Stomach (tissue), 9 donors: Measurements from ENCODE around the gene KCNJ12. TPM values are rescaled to one million over a fixed set of nuclear protein-coding genes. Genes with fewer than 3 reads are reported as not detected.

Source experiments
- DNase-seq, 2 donors: peaks; one replicate each; pipeline versions ENCODE4 v3.0.0 to v3.0.0-alpha.2; 2013 to 2019
- H3K27ac ChIP-seq, 5 donors: fragments of 200-600 bp in 4 of 5; sonication (generic) in 4 of 5; one replicate each; pipeline ENCODE4 v1.5.1; 2013 to 2019; ENCODE audit warnings: mild to moderate bottlenecking in 1 of 5, moderate library complexity in 1 of 5
- H3K27me3 ChIP-seq, 3 donors: fragments of 200-600 bp; sonication (generic); one replicate each; pipeline ENCODE4 v1.5.1; 2017 to 2019; ENCODE audit warnings: mixed run types in 1 of 3
- H3K36me3 ChIP-seq, 4 donors: fragments of 200-600 bp; sonication (generic); 1 replicate in 3 of 4; 2 replicates in 1 of 4; pipeline ENCODE4 v1.5.1; 2016 to 2019
- H3K4me1 ChIP-seq, 4 donors: fragments of 200-600 bp; sonication (generic); one replicate each; pipeline ENCODE4 v1.5.1; 2016 to 2019
- H3K4me3 ChIP-seq, 4 donors: fragments of 200-600 bp; sonication (generic) in 3 of 4; one replicate each; pipeline ENCODE4 v1.5.1; 2016 to 2019; ENCODE audit warnings: mild to moderate bottlenecking in 1 of 4
- H3K9me3 ChIP-seq, 4 donors: fragments of 200-600 bp; sonication (generic); one replicate each; pipeline ENCODE4 v1.5.1; 2016 to 2019
- EP300 ChIP-seq: sonication (generic); formaldehyde crosslinking; IDR thresholded peaks from one replicate; pipeline ENCODE4 v1.6.1; 2017; ENCODE audit warnings: antibody characterized with exemption
- POLR2A ChIP-seq, 4 donors: fragments of 450-650 bp; IDR thresholded peaks; one replicate each; pipeline ENCODE4 v1.6.1; 2016; ENCODE audit warnings: antibody characterized with exemption in 4 of 4, control low read depth in 2 of 4, mild to moderate bottlenecking in 1 of 4, moderate library complexity in 1 of 4
- POLR2AphosphoS5 ChIP-seq, 3 donors: sonication (generic); formaldehyde crosslinking; IDR thresholded peaks; one replicate each; pipeline ENCODE4 v1.6.1; 2016; ENCODE audit warnings: antibody characterized with exemption in 3 of 3
- WGBS, 5 donors: extraction: QIAGEN DNeasy Blood & Tissue Kit in 3 of 5; methylation state at CpG; one replicate each; pipeline versions ENCODE4 v1.1.5 to v1.1.7; 2013 to 2018; 5-methylcytosine and 5-hydroxymethylcytosine counted together
- intact Hi-C: fragments of 100-400 bp; cut with DNase I; formaldehyde crosslinking; loops from one replicate; pipeline ENCODE4 v1.15.1; 2023; ENCODE audit warnings: low total_unique reads
- polyA plus RNA-seq, 3 donors: library from polyadenylated mRNA; stranded (reverse); fragments of 200-250 nt; gene quantifications; one replicate each; pipeline ENCODE4 v1.2.3, GENCODE V29; 2013
- total RNA-seq, 5 donors: library from RNA; depleted of rRNA; stranded (reverse); fragments of >200 nt; gene quantifications; one replicate each; pipeline versions ENCODE4 v1.1.0 to v1.2.3, GENCODE V29; 2014 to 2016
- TF ChIP-seq, protein P1 (sequence below), 7 experiments: fragments of 450-650 bp in 4 of 7; fragments of 200-600 bp in 3 of 7; sonication (generic) in 3 of 7; IDR thresholded peaks; one replicate each; pipeline ENCODE4 v1.5.1; 2016 to 2019; ENCODE audit warnings: antibody characterized with exemption in 7 of 7, control low read depth in 2 of 7, mild to moderate bottlenecking in 1 of 7
- donor health status: healthy with polysubstance abuse.
- donor health status: Bipolar disorder and iron deficiency.
- donor health status: healthy.

Gene KCNJ12
- total and polyA plus RNA-seq, 8 donors: under 0.01 to 10.5 (median 1.8) TPM; not detected in 1

DNA sequence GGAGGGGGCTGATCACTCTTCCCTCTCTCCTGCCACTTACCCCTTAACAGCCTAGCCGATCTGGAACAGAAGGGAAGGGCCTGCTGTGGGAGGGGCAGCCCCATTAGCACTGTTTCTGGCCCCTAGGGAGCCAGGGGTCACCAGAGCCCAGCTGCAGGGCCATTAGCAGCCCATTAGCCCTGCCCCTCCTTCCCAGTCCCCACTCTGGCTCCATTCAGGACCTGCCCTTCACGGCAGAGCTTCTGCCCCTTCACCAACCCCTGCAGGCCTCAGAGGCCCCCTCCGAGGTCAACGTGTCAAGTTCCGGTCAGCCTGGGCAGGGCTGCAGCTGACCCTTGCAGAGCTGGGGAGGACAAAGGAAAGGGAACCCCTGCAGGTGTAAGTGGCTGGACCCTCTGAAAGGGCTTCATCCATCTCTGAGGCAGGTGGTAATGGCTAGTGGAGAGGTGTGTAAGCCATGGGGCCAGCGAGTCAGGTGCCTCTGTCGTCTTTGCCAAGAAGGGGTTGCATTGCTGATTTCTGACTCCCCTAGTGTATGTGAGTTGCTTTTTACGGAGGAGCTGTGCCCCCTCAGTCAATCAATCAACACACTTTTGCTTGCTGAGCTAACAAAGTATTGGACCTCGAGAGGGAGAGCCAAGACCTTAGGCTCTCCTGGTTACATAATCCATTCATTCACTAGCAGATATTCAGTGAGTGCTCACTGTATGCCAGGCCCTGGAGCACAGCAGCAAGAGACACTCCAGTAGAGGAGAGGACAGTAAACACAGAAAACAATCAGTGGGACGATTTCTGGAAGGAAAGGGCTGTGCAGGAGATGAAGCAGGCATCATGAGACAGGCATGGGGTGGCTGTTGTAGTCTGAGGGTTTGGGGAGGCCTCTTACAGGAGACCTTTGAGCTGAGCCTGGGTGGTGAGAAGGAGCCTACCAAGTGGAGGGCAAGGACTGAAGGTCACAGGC is 18.2 kb upstream of the KCNJ12 start:
- WGBS, 5 donors: 52 to 69% (median 60%) methylated on average over 9 to 10 of the region's 10 CpGs
- intact Hi-C loops: no loop called here
- Histone ChIP-seq H3K36me3 (no peaks in the 10 kb centered on the region), H3K9me3 (no peaks in the 10 kb centered on the region), H3K27me3 (no peaks in the 10 kb centered on the region), H3K4me1 (peaks cover 10 to 17% (median 16%) of the 10 kb centered on the region in 4 donors), H3K4me3 (no peak overlapping the region), H3K27ac (peak overlapping the region in 1 of 5 donors; percentile 59)
- no peak for DNase-seq
- TF ChIP-seq EP300 (no peak), POLR2A (IDR thresholded peaks at IDR 0.05) (no peak), POLR2AphosphoS5 (IDR thresholded peaks at IDR 0.05) (no peak)
- TF ChIP-seq, protein P1, sequence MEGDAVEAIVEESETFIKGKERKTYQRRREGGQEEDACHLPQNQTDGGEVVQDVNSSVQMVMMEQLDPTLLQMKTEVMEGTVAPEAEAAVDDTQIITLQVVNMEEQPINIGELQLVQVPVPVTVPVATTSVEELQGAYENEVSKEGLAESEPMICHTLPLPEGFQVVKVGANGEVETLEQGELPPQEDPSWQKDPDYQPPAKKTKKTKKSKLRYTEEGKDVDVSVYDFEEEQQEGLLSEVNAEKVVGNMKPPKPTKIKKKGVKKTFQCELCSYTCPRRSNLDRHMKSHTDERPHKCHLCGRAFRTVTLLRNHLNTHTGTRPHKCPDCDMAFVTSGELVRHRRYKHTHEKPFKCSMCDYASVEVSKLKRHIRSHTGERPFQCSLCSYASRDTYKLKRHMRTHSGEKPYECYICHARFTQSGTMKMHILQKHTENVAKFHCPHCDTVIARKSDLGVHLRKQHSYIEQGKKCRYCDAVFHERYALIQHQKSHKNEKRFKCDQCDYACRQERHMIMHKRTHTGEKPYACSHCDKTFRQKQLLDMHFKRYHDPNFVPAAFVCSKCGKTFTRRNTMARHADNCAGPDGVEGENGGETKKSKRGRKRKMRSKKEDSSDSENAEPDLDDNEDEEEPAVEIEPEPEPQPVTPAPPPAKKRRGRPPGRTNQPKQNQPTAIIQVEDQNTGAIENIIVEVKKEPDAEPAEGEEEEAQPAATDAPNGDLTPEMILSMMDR (IDR thresholded peaks at IDR 0.05): no peak

DNA sequence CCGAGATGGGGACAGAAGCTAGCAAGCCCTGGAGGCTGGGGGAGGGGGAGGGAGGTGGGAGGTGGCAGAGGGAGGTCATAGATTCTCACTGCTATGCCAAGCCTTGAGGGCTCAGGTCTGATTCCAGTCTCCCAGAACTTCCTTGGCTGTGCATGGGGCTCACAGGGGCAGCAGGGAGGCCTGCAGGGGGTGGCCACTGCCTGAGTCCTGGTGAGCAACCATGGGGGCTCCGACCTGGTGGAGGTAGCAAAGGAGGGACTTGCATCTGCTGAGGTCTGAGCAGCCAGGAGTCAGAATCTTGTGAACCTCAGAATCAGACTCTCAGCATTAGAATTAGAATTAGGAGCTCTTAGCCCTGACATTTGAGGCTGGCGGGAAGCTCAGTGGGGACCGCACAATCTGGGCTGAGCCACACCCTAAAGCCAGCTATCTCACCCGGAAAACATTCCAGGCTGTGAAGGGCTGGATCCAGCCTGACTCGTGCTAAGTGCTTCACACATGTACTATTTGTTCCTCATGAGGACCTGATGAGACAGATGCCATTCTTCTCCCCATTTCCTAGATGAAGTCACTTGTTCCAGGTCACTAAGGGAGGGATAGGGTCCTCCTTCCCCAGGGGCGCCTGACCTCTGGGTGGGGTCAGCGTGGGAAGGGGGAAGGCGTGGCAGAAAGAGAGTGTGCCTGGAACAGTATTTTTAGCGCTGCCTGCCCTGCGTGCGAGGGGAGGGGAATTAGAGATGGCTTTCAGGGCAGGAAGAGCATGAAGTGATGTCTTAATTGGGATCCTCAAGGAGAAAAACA is 17.3 kb upstream of the KCNJ12 start:
- WGBS, 5 donors: 25 to 46% (median 31%) methylated on average over 11 to 12 of the region's 12 CpGs
- Histone ChIP-seq H3K4me3 (no peak overlapping the region), H3K27ac (peak overlapping the region in 1 of 5 donors; percentile 59), H3K4me1 (peaks cover 10 to 17% (median 16%) of the 10 kb centered on the region in 4 donors), H3K27me3 (no peaks in the 10 kb centered on the region), H3K9me3 (no peaks in the 10 kb centered on the region), H3K36me3 (no peaks in the 10 kb centered on the region)
- TF ChIP-seq EP300 (no peak), POLR2AphosphoS5 (IDR thresholded peaks at IDR 0.05) (peak in 2 of 3 donors; percentile 44 to 57)
- intact Hi-C loops: no loop called here
- peak; percentile 71 to 86 for DNase-seq

DNA sequence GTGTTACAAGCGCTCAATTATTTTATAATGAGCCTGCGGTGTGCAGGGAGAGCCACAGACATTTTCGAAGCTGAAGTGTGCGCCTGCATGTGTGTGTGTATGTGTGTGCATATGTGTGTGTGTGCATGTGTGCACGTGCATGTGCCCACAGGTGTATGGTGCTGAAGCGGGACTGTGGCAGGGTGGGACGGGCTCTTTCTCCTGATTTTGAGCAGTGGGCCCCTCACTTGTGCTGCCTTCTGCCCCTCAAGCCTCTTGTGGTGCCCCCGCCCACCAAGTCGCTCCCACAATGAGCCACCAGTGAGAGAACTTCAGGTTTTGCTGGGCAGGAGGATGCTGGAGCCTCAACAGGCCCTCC is 16.7 kb upstream of the KCNJ12 start:
- Histone ChIP-seq H3K4me3 (no peak overlapping the region), H3K36me3 (no peaks in the 10 kb centered on the region), H3K4me1 (peaks cover 10 to 17% (median 16%) of the 10 kb centered on the region in 4 donors), H3K27me3 (no peaks in the 10 kb centered on the region), H3K9me3 (no peaks in the 10 kb centered on the region), H3K27ac (no peak overlapping the region)
- TF ChIP-seq, protein P1 (IDR thresholded peaks at IDR 0.05): no peak
- no peak for TF ChIP-seq POLR2AphosphoS5 (IDR thresholded peaks at IDR 0.05)
- no peak for TF ChIP-seq EP300
- no peak for TF ChIP-seq POLR2A (IDR thresholded peaks at IDR 0.05)
- no peak for DNase-seq
- intact Hi-C loops: no loop called here
- 76 to 89% (median 85%) methylated on average over 8 to 9 of the region's 9 CpGs for WGBS, 5 donors

DNA sequence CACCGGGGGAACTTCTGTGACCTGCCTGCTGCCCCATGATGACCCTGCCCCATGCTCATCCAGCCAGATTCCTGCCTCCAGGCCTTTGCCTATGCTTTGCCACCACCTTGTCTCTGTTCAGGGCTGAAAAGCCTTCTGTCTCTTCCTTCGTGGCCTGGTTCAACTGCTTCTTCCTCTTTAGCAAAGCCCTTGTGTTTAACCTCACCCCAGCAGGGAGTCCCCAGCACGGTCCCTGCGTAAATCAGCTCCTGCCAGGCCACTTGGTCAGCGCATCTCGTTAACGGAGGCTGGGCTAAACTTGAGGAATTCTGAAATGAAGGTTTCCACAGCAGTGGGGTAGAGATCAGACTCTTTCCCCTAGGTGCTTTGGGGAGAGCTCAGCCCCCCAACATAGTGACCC is 16.1 kb upstream of the KCNJ12 start:
- 73 to 86% (median 82%) methylated on average over 7 of the region's 7 CpGs for WGBS, 5 donors
- H3K4me1 ChIP-seq: peaks cover 10 to 17% (median 16%) of the 10 kb centered on the region in 4 donors
- H3K36me3 ChIP-seq: no peaks in the 10 kb centered on the region
- H3K27me3 ChIP-seq: no peaks in the 10 kb centered on the region
- intact Hi-C loops: no loop called here
- H3K27ac ChIP-seq: no peak overlapping the region
- no peak for TF ChIP-seq EP300
- TF ChIP-seq, protein P1 (IDR thresholded peaks at IDR 0.05): no peak
- TF ChIP-seq POLR2AphosphoS5 (IDR thresholded peaks at IDR 0.05): no peak
- no peak for DNase-seq
- H3K4me3 ChIP-seq: no peak overlapping the region
- no peaks in the 10 kb centered on the region for H3K9me3 ChIP-seq
